ENCODE results near the gene DRAXIN. TPM values are rescaled to one million over a fixed set of nuclear protein-coding genes. Genes with fewer than 3 reads are reported as not detected.
A peak's percentile ranks its signal among the peaks of the same experiment; 100 is the strongest.

Gene DRAXIN
- polyA plus RNA-seq, 1 of the 3 experiments (the other 2 are of a cell fraction) = 0.97 TPM

DNA sequence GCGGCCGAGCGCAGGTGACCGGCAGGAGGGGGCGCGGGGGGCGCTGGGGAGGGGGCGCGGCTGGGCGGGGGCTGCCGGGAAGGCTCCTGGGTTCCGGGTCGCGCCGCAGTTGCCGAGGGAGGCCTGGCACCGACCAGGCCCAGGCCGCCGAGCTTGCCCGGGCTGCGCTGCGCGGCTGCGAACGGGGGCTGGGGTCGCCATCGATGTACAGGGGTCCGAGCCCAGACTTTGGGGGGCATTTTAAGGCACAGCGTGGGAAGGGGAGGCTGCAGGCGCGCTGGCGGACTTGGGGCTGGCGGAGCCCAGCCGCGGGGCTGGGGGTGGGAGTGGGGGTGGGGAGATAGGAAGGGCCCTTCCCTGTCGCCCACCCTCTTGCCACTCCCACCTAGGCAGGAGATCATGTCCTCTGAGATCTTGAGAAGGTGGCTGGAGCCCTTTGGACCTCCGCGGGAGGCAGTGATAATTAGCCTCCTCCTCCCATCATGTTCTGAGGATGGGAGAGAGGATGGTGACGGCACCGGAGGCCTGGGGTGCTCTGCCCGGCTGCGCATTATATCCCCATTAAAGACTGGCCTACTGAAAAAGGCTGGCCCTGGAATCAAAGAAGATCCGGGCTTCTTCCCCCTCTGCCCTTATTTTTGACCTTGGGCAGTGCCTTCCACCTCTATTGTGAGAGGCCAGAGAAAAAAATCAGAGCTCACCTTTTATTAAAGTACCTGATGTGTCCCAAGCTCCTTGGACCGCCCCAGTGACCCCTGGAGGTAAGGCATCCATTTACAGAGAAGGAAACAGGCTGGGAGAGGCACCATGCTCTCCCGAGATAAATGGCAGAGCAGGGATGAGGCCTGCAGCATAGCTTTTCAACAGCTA lies 36.3 kb upstream of the DRAXIN start:
- TF ChIP-seq TAF1 (IDR thresholded peaks at IDR 0.05; ENCODE audit: borderline replicate concordance, low read depth, low read length) (no peak), RFX5 (IDR thresholded peaks at IDR 0.05; ENCODE audit: low read length) (no peak)
- Histone ChIP-seq H3K4me3 (ENCODE audit: low read depth in 2 of 2, low read length in 1 of 2) (peak overlapping the region; percentile 61 to 69), H3K9me3 (no peaks in the 10 kb centered on the region), H3K27me3 (ENCODE audit: insufficient read depth) (no peaks in the 10 kb centered on the region), H3K79me2 (ENCODE audit: insufficient read depth) (peaks cover 6% of the 10 kb centered on the region; the same call in 1 of the 2 replicates), H3F3A (replicated peaks; ENCODE audit: insufficient read depth) (no peaks in the 10 kb centered on the region), H3K4me1 (ENCODE audit: control insufficient read depth in 1 of 2, insufficient read depth in 2 of 2, low read depth in 1 of 2, low read length in 1 of 2) (peaks cover 0 to 24% of the 10 kb centered on the region in 2 experiments; a peak in 1 of 4 replicates), H3K9me2 (no peaks in the 10 kb centered on the region), H3K4me2 (peak overlapping the region; percentile 96), H3K27ac (ENCODE audit: low read depth in 2 of 2, low read length in 1 of 2) (peak overlapping the region in 1 of 2 experiments; percentile 23; a peak in 1 of 4 replicates), H3K9ac (peak overlapping the region; percentile 55), H2AFZ (ENCODE audit: low read depth) (0 out of 2 replicates have a peak overlapping the region, but pooled peaks have one; percentile 35), H4K20me1 (ENCODE audit: insufficient read depth) (no peaks in the 10 kb centered on the region), H3K36me3 (replicated peaks in 1 of 2; ENCODE audit: control insufficient read depth in 1 of 2, insufficient read depth in 2 of 2, low read length in 1 of 2) (peaks cover 3 to 5% of the 10 kb centered on the region in 2 experiments)
- WGBS (ENCODE audit: low lambda C conversion rate) = 36% methylated on average over 12 of the region's 45 CpGs
- POLR2A ChIA-PET = interaction anchor here (0.5 to 1.2 kb wide), 2 partner anchors 10 to 37 kb away, joined by 3 read pairs; partner anchors contain the start of gene DRAXIN
- CTCF ChIA-PET = interaction anchor here (0.7 to 4.6 kb wide), 7 partner anchors 9 to 618 kb away, joined by 3 to 54 read pairs (median 4); partner anchors contain the start of gene FBXO6
- no peak for DNase-seq

DNA sequence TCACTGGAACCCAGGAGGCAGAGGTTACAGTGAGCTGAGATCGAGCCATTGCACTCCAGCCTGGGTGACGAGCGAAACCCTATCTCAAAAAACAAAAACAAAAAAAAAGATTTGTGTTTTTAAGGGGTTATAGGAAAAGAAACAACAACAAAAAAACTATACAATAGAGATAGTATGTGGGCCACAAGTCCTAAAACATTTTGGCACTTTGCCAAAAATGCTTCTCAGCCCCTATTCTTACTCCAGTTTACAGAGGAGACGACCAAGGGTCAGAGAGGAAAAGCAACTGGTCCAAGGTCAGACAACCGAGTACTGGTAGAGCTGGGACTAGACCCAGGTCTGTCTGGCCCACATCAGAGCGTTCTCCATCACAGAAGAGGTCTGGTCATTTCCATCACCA lies 33.9 kb upstream of the DRAXIN start:
- no peak overlapping the region for H3K9ac ChIP-seq
- H3K36me3 ChIP-seq (replicated peaks in 1 of 2; ENCODE audit: control insufficient read depth in 1 of 2, insufficient read depth in 2 of 2, low read length in 1 of 2) = peaks cover 3 to 10% of the 10 kb centered on the region in 2 experiments
- no peak for DNase-seq
- ChIA-PET POLR2A (no interaction called here), CTCF (interaction anchor here (1.6 kb wide), 1 partner anchor 12 kb away, joined by 4 read pairs; no protein-coding TSS in a partner anchor)
- no peak overlapping the region for H3K27ac ChIP-seq (ENCODE audit: low read depth in 2 of 2, low read length in 1 of 2)
- H4K20me1 ChIP-seq (ENCODE audit: insufficient read depth) = no peaks in the 10 kb centered on the region
- H3K79me2 ChIP-seq (ENCODE audit: insufficient read depth) = peaks cover 6% of the 10 kb centered on the region; the same call in 1 of the 2 replicates
- no peak overlapping the region for H3K4me2 ChIP-seq
- no peak overlapping the region for H2AFZ ChIP-seq (ENCODE audit: low read depth)
- H3K27me3 ChIP-seq (ENCODE audit: insufficient read depth) = no peaks in the 10 kb centered on the region
- no peaks in the 10 kb centered on the region for H3K9me2 ChIP-seq
- H3K4me3 ChIP-seq (ENCODE audit: low read depth in 2 of 2, low read length in 1 of 2) = no peak overlapping the region
- WGBS (ENCODE audit: low lambda C conversion rate) = 91% methylated on average over 6 of the region's 6 CpGs
- H3K9me3 ChIP-seq = no peaks in the 10 kb centered on the region
- no peaks in the 10 kb centered on the region for H3F3A ChIP-seq (replicated peaks; ENCODE audit: insufficient read depth)
- H3K4me1 ChIP-seq (ENCODE audit: control insufficient read depth in 1 of 2, insufficient read depth in 2 of 2, low read depth in 1 of 2, low read length in 1 of 2) = peaks cover 0 to 15% of the 10 kb centered on the region in 2 experiments; a peak in 1 of 4 replicates
- TF ChIP-seq NFIC (IDR thresholded peaks at IDR 0.05; ENCODE audit: borderline replicate concordance) (peak; percentile 58; the same call in 1 of the 2 replicates), TEAD4 (IDR thresholded peaks at IDR 0.05; ENCODE audit: borderline replicate concordance, insufficient read depth) (no peak)

DNA sequence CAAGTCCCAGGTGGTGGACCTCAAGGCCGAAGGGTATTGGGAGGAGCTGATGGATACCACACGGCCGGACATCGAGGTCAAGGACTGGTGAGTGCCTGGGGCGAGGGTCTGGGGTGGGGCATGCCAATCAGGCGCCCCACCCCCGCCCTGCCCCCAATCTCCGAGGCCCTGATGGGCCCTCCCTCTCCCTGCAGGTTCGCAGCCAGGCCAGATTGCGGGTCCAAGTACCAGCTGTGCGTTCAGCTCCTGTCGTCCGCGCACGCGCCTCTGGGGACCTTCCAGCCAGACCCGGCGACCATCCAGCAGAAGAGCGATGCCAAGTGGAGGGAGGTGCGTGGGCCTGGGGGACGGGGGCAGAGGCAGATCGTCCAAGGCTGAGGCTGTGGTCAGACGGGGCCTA lies 33.0 kb upstream of the DRAXIN start:
- no peak for TF ChIP-seq POLR2AphosphoS5 (IDR thresholded peaks at IDR 0.05; ENCODE audit: low read depth, low read length)
- no peak for TF ChIP-seq EP300 (IDR thresholded peaks at IDR 0.05; ENCODE audit: borderline replicate concordance in 1 of 2, low read depth in 1 of 2, low read length in 1 of 2)
- no peak for TF ChIP-seq YY1 (IDR thresholded peaks at IDR 0.05; ENCODE audit: low read depth)
- no peak for TF ChIP-seq TAF1 (IDR thresholded peaks at IDR 0.05; ENCODE audit: borderline replicate concordance, low read depth, low read length)
- TF ChIP-seq TEAD4 (IDR thresholded peaks at IDR 0.05; ENCODE audit: borderline replicate concordance, insufficient read depth) = no peak
- TF ChIP-seq NFIC (IDR thresholded peaks at IDR 0.05; ENCODE audit: borderline replicate concordance) = no peak
- TF ChIP-seq, protein P1, sequence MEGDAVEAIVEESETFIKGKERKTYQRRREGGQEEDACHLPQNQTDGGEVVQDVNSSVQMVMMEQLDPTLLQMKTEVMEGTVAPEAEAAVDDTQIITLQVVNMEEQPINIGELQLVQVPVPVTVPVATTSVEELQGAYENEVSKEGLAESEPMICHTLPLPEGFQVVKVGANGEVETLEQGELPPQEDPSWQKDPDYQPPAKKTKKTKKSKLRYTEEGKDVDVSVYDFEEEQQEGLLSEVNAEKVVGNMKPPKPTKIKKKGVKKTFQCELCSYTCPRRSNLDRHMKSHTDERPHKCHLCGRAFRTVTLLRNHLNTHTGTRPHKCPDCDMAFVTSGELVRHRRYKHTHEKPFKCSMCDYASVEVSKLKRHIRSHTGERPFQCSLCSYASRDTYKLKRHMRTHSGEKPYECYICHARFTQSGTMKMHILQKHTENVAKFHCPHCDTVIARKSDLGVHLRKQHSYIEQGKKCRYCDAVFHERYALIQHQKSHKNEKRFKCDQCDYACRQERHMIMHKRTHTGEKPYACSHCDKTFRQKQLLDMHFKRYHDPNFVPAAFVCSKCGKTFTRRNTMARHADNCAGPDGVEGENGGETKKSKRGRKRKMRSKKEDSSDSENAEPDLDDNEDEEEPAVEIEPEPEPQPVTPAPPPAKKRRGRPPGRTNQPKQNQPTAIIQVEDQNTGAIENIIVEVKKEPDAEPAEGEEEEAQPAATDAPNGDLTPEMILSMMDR (IDR thresholded peaks at IDR 0.05) = no peak
- TF ChIP-seq, protein P2, sequence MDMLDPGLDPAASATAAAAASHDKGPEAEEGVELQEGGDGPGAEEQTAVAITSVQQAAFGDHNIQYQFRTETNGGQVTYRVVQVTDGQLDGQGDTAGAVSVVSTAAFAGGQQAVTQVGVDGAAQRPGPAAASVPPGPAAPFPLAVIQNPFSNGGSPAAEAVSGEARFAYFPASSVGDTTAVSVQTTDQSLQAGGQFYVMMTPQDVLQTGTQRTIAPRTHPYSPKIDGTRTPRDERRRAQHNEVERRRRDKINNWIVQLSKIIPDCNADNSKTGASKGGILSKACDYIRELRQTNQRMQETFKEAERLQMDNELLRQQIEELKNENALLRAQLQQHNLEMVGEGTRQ (IDR thresholded peaks at IDR 0.05; ENCODE audit: borderline replicate concordance, low read depth, low read length) = no peak
- TF ChIP-seq SIN3A (IDR thresholded peaks at IDR 0.05; ENCODE audit: borderline replicate concordance, low read depth, low read length) = no peak
- no peak for TF ChIP-seq MEF2A (IDR thresholded peaks at IDR 0.05; ENCODE audit: borderline replicate concordance, low read depth)
- TF ChIP-seq, protein P3, sequence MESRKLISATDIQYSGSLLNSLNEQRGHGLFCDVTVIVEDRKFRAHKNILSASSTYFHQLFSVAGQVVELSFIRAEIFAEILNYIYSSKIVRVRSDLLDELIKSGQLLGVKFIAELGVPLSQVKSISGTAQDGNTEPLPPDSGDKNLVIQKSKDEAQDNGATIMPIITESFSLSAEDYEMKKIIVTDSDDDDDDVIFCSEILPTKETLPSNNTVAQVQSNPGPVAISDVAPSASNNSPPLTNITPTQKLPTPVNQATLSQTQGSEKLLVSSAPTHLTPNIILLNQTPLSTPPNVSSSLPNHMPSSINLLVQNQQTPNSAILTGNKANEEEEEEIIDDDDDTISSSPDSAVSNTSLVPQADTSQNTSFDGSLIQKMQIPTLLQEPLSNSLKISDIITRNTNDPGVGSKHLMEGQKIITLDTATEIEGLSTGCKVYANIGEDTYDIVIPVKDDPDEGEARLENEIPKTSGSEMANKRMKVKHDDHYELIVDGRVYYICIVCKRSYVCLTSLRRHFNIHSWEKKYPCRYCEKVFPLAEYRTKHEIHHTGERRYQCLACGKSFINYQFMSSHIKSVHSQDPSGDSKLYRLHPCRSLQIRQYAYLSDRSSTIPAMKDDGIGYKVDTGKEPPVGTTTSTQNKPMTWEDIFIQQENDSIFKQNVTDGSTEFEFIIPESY (IDR thresholded peaks at IDR 0.05; ENCODE audit: borderline replicate concordance, low read depth) = no peak
- no peak for TF ChIP-seq ELF1 (IDR thresholded peaks at IDR 0.05)
- no peak overlapping the region for H3K4me2 ChIP-seq

More for the DNA sequence above, 33.0 kb upstream of the DRAXIN start:
- WGBS (ENCODE audit: low lambda C conversion rate) = 94% methylated on average over 16 of the region's 23 CpGs
- Histone ChIP-seq H3K4me3 (ENCODE audit: low read depth in 2 of 2, low read length in 1 of 2) (no peak overlapping the region), H3K4me1 (ENCODE audit: control insufficient read depth in 1 of 2, insufficient read depth in 2 of 2, low read depth in 1 of 2, low read length in 1 of 2) (peaks cover 0 to 14% of the 10 kb centered on the region in 2 experiments; a peak in 1 of 4 replicates), H2AFZ (ENCODE audit: low read depth) (no peak overlapping the region), H3K27me3 (ENCODE audit: insufficient read depth) (no peaks in the 10 kb centered on the region), H3K36me3 (replicated peaks in 1 of 2; ENCODE audit: control insufficient read depth in 1 of 2, insufficient read depth in 2 of 2, low read length in 1 of 2) (peaks cover 3 to 10% of the 10 kb centered on the region in 2 experiments), H3K9me2 (no peaks in the 10 kb centered on the region), H3F3A (replicated peaks; ENCODE audit: insufficient read depth) (no peaks in the 10 kb centered on the region), H4K20me1 (ENCODE audit: insufficient read depth) (no peaks in the 10 kb centered on the region), H3K27ac (ENCODE audit: low read depth in 2 of 2, low read length in 1 of 2) (no peak overlapping the region), H3K9me3 (no peaks in the 10 kb centered on the region), H3K9ac (no peak overlapping the region), H3K79me2 (ENCODE audit: insufficient read depth) (peaks cover 6% of the 10 kb centered on the region; the same call in 1 of the 2 replicates)
- no peak for DNase-seq
- ChIA-PET POLR2A (no interaction called here), CTCF (interaction anchor here (1.2 to 8.5 kb wide), 5 partner anchors 8 to 62 kb away, joined by 3 to 120 read pairs (median 4); no protein-coding TSS in a partner anchor)

Data from SK-N-SH (cell line).